Measurements from ENCODE around the gene FBN1. TPM values are rescaled to one million over a fixed set of nuclear protein-coding genes. Genes with fewer than 3 reads are reported as not detected.

The FBN1 gene
- total RNA-seq, 1 donor = 1,556 TPM

- H3K36me3 ChIP-seq (ENCODE audit: insufficient read depth, low read length) = peaks cover 97% of the 10 kb centered on the region
- no peak overlapping the region for H3K27ac ChIP-seq (ENCODE audit: low read depth, low read length)
- H2AFZ ChIP-seq (ENCODE audit: low read length) = no peak overlapping the region
- no peaks in the 10 kb centered on the region for H4K20me1 ChIP-seq (ENCODE audit: insufficient read depth, low read length)
- H3K4me1 ChIP-seq (ENCODE audit: insufficient read depth, low read length) = no peaks in the 10 kb centered on the region
- H3K27me3 ChIP-seq (ENCODE audit: insufficient read depth, low read length) = no peaks in the 10 kb centered on the region
- H3K9me3 ChIP-seq (ENCODE audit: low read depth, low read length) = no peaks in the 10 kb centered on the region
- no peak overlapping the region for H3K4me2 ChIP-seq (ENCODE audit: insufficient read depth, low read length)
- H3K4me3 ChIP-seq (ENCODE audit: insufficient read depth, low read length) = no peak overlapping the region
- no peak for TF ChIP-seq CTCF (IDR thresholded peaks at IDR 0.05; ENCODE audit: extremely low read depth, low read depth, low read length)
- peaks cover 29% of the 10 kb centered on the region for H3K79me2 ChIP-seq (ENCODE audit: insufficient read depth, low read length)
- DNase-seq (ENCODE audit: insufficient read length, low spot score, missing footprints) = no peak
Measured at GRCh38 chr15:48522123-48522522, 123.4 kb downstream of the FBN1 start.

- Histone ChIP-seq H3K79me2 (ENCODE audit: insufficient read depth, low read length) (peaks cover 30% of the 10 kb centered on the region), H3K36me3 (ENCODE audit: insufficient read depth, low read length) (peaks cover 97% of the 10 kb centered on the region), H2AFZ (ENCODE audit: low read length) (no peak overlapping the region), H3K27ac (ENCODE audit: low read depth, low read length) (no peak overlapping the region), H3K9me3 (ENCODE audit: low read depth, low read length) (no peaks in the 10 kb centered on the region), H3K27me3 (ENCODE audit: insufficient read depth, low read length) (no peaks in the 10 kb centered on the region), H3K4me1 (ENCODE audit: insufficient read depth, low read length) (no peaks in the 10 kb centered on the region), H4K20me1 (ENCODE audit: insufficient read depth, low read length) (no peaks in the 10 kb centered on the region), H3K4me3 (ENCODE audit: insufficient read depth, low read length) (no peak overlapping the region), H3K4me2 (ENCODE audit: insufficient read depth, low read length) (no peak overlapping the region)
- TF ChIP-seq CTCF (IDR thresholded peaks at IDR 0.05; ENCODE audit: extremely low read depth, low read depth, low read length) = no peak
- no peak for DNase-seq (ENCODE audit: insufficient read length, low spot score, missing footprints)
Measured at GRCh38 chr15:48520376-48521155, 124.9 kb downstream of the FBN1 start.

GRCh38 chr15:48516121-48516520 lies 129.4 kb downstream of the FBN1 start:
- H3K36me3 ChIP-seq (ENCODE audit: insufficient read depth, low read length) = peaks cover 99% of the 10 kb centered on the region
- DNase-seq (ENCODE audit: insufficient read length, low spot score, missing footprints) = no peak
- H3K27me3 ChIP-seq (ENCODE audit: insufficient read depth, low read length) = no peaks in the 10 kb centered on the region

More at GRCh38 chr15:48516121-48516520, 129.4 kb downstream of the FBN1 start:
- Histone ChIP-seq H3K27ac (ENCODE audit: low read depth, low read length) (no peak overlapping the region), H2AFZ (ENCODE audit: low read length) (no peak overlapping the region), H3K4me1 (ENCODE audit: insufficient read depth, low read length) (peaks cover 4% of the 10 kb centered on the region), H3K79me2 (ENCODE audit: insufficient read depth, low read length) (peaks cover 23% of the 10 kb centered on the region), H3K4me3 (ENCODE audit: insufficient read depth, low read length) (no peak overlapping the region), H4K20me1 (ENCODE audit: insufficient read depth, low read length) (no peaks in the 10 kb centered on the region), H3K9me3 (ENCODE audit: low read depth, low read length) (no peaks in the 10 kb centered on the region), H3K4me2 (ENCODE audit: insufficient read depth, low read length) (no peak overlapping the region)
- no peak for TF ChIP-seq CTCF (IDR thresholded peaks at IDR 0.05; ENCODE audit: extremely low read depth, low read depth, low read length)
